ENCODE results near the gene YIPF4. TPM values are rescaled to one million over a fixed set of nuclear protein-coding genes. Genes with fewer than 3 reads are reported as not detected.
A peak's percentile ranks its signal among the peaks of the same experiment; 100 is the strongest.

YIPF4 gene
- polyA plus RNA-seq, 1 of the 3 experiments (the other 2 are of a cell fraction): 3.5 TPM

GRCh38 chr2:32277674-32278477, at the start of gene YIPF4 (continued):
- TF ChIP-seq RAD21 (IDR thresholded peaks at IDR 0.05; ENCODE audit: low read length) (no peak), GATA2 (CRISPR knock-in tag; IDR thresholded peaks at IDR 0.05) (no peak), ZBTB33 (IDR thresholded peaks at IDR 0.05; ENCODE audit: borderline replicate concordance, low read depth) (no peak), TEAD4 (IDR thresholded peaks at IDR 0.05; ENCODE audit: borderline replicate concordance, insufficient read depth) (no peak), PBX3 (IDR thresholded peaks at IDR 0.05) (no peak), EZH2phosphoT487 (IDR thresholded peaks at IDR 0.05; ENCODE audit: borderline replicate concordance, low read depth) (no peak), RCOR1 (IDR thresholded peaks at IDR 0.05; ENCODE audit: low read length) (0 out of 2 replicates have a peak, but pooled peaks have one; percentile 10), SIN3A (IDR thresholded peaks at IDR 0.05; ENCODE audit: borderline replicate concordance, low read depth, low read length) (peak; percentile 94; the same call in 1 of the 2 replicates)

DNA sequence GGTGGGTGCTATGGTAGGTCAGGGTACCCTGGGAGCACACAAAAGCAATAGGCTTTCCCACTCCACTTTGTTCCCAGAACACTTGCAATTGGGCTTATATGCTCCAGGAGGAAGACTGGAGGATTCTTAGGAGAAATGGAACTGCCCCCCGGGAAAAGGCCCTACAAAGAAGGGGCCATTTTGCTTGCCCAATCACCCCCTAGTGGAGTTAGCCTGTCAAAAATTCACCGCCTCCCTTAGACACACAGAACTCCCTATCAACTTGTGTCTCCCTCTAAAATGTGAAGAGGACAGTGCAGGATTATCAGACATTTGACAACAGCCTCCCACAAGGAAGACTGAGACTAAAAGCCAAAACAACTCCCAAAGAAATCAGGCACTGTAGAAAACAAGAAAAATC, 49.5 kb upstream of the YIPF4 start:
- WGBS (ENCODE audit: low lambda C conversion rate): 56% methylated on average over 2 of the region's 2 CpGs
- Histone ChIP-seq H3K27ac (ENCODE audit: low read depth in 2 of 2, low read length in 1 of 2) (no peak overlapping the region), H3K9me3 (no peaks in the 10 kb centered on the region), H2AFZ (ENCODE audit: low read depth) (no peak overlapping the region), H3K4me1 (ENCODE audit: control insufficient read depth in 1 of 2, insufficient read depth in 2 of 2, low read depth in 1 of 2, low read length in 1 of 2) (no peaks in the 10 kb centered on the region), H3K4me3 (ENCODE audit: low read depth in 2 of 2, low read length in 1 of 2) (no peak overlapping the region), H4K20me1 (ENCODE audit: insufficient read depth) (no peaks in the 10 kb centered on the region), H3F3A (replicated peaks; ENCODE audit: insufficient read depth) (no peaks in the 10 kb centered on the region), H3K79me2 (ENCODE audit: insufficient read depth) (no peaks in the 10 kb centered on the region), H3K9me2 (no peaks in the 10 kb centered on the region), H3K27me3 (ENCODE audit: insufficient read depth) (no peaks in the 10 kb centered on the region), H3K36me3 (replicated peaks in 1 of 2; ENCODE audit: control insufficient read depth in 1 of 2, insufficient read depth in 2 of 2, low read length in 1 of 2) (peaks cover 19 to 38% of the 10 kb centered on the region in 2 experiments), H3K9ac (no peak overlapping the region), H3K4me2 (no peak overlapping the region)
- ChIA-PET CTCF (no interaction called here), POLR2A (no interaction called here)
- DNase-seq: no peak
- no peak for TF ChIP-seq RCOR1 (IDR thresholded peaks at IDR 0.05; ENCODE audit: low read length)
- TF ChIP-seq POLR2AphosphoS5 (IDR thresholded peaks at IDR 0.05; ENCODE audit: low read depth, low read length): no peak
- TF ChIP-seq SMC3 (IDR thresholded peaks at IDR 0.05; ENCODE audit: low read depth, low read length): no peak

GRCh38 chr2:32229635-32230034, 48.1 kb upstream of the YIPF4 start:
- H3K27ac ChIP-seq (ENCODE audit: low read depth in 2 of 2, low read length in 1 of 2): no peak overlapping the region
- no peaks in the 10 kb centered on the region for H4K20me1 ChIP-seq (ENCODE audit: insufficient read depth)
- 72% methylated on average over 1 of the region's 1 CpG for WGBS (ENCODE audit: low lambda C conversion rate)
- H3K4me3 ChIP-seq (ENCODE audit: low read depth in 2 of 2, low read length in 1 of 2): no peak overlapping the region
- no peak for DNase-seq
- no peaks in the 10 kb centered on the region for H3K9me3 ChIP-seq
- no peaks in the 10 kb centered on the region for H3K27me3 ChIP-seq (ENCODE audit: insufficient read depth)
- ChIA-PET POLR2A (no interaction called here), CTCF (interaction anchor here (1.5 kb wide), 1 partner anchor 35 kb away, joined by 3 read pairs; the partner anchor contains the start of gene NLRC4)
- no peaks in the 10 kb centered on the region for H3F3A ChIP-seq (replicated peaks; ENCODE audit: insufficient read depth)
- TF ChIP-seq RCOR1 (IDR thresholded peaks at IDR 0.05; ENCODE audit: low read length): no peak
- no peak for TF ChIP-seq NFIC (IDR thresholded peaks at IDR 0.05; ENCODE audit: borderline replicate concordance)
- TF ChIP-seq MAX (IDR thresholded peaks at IDR 0.05; ENCODE audit: low read depth): no peak
- TF ChIP-seq YY1 (IDR thresholded peaks at IDR 0.05; ENCODE audit: low read depth): no peak
- TF ChIP-seq EZH2phosphoT487 (IDR thresholded peaks at IDR 0.05; ENCODE audit: borderline replicate concordance, low read depth): no peak
- no peak for TF ChIP-seq PBX3 (IDR thresholded peaks at IDR 0.05)
- TF ChIP-seq CHD2 (IDR thresholded peaks at IDR 0.05; ENCODE audit: low read length, partially characterized antibody): no peak
- TF ChIP-seq FOXJ3 (CRISPR knock-in tag; IDR thresholded peaks at IDR 0.05): no peak
- TF ChIP-seq EP300 (IDR thresholded peaks at IDR 0.05; ENCODE audit: borderline replicate concordance in 1 of 2, low read depth in 1 of 2, low read length in 1 of 2): no peak
- H3K79me2 ChIP-seq (ENCODE audit: insufficient read depth): no peaks in the 10 kb centered on the region
- H3K9me2 ChIP-seq: no peaks in the 10 kb centered on the region
- peaks cover 12 to 23% of the 10 kb centered on the region in 2 experiments for H3K36me3 ChIP-seq (replicated peaks in 1 of 2; ENCODE audit: control insufficient read depth in 1 of 2, insufficient read depth in 2 of 2, low read length in 1 of 2)
- no peaks in the 10 kb centered on the region for H3K4me1 ChIP-seq (ENCODE audit: control insufficient read depth in 1 of 2, insufficient read depth in 2 of 2, low read depth in 1 of 2, low read length in 1 of 2)
- H3K9ac ChIP-seq: no peak overlapping the region
- no peak overlapping the region for H2AFZ ChIP-seq (ENCODE audit: low read depth)
- no peak overlapping the region for H3K4me2 ChIP-seq

All from SK-N-SH (cell line).